IMR-90 (cell line): Measurements from ENCODE around the gene LRP6.

Experiments
- BHLHE40 ChIP-seq: fragments of 150-350 bp; IDR thresholded peaks from 2 replicates; pipeline ENCODE4 v1.6.1; 2016; ENCODE audit warnings: mild to moderate bottlenecking, low read depth, low read length
- MAZ ChIP-seq: IDR thresholded peaks from 2 replicates; pipeline ENCODE4 v1.6.1; 2012; ENCODE audit warnings: low read depth, mild to moderate bottlenecking, low read length, improper control_type of control experiment, moderate library complexity, borderline replicate concordance
- MXI1 ChIP-seq: IDR thresholded peaks from 2 replicates; pipeline ENCODE4 v1.6.1; 2012; ENCODE audit warnings: low read depth, mild to moderate bottlenecking, low read length, moderate library complexity, borderline replicate concordance
- NFE2L2 ChIP-seq: fragments of 150-350 bp; IDR thresholded peaks from 2 replicates; pipeline ENCODE4 v1.6.1; 2016; ENCODE audit warnings: low read depth, mild to moderate bottlenecking, low read length
- POLR2A ChIP-seq: IDR thresholded peaks from 2 replicates; pipeline ENCODE4 v1.6.1; 2012; ENCODE audit warnings: mild to moderate bottlenecking, low read depth, low read length
- RAD21 ChIP-seq: IDR thresholded peaks from 2 replicates; pipeline ENCODE4 v1.6.1; 2012; ENCODE audit warnings: low read length, improper control_type of control experiment
- RCOR1 ChIP-seq: IDR thresholded peaks from 2 replicates; pipeline ENCODE4 v1.6.1; 2012; ENCODE audit warnings: mild to moderate bottlenecking, low read length, improper control_type of control experiment; ENCODE audit not compliant: insufficient replicate concordance
- SMC3 ChIP-seq: fragments of 150-350 bp; IDR thresholded peaks from 2 replicates; pipeline ENCODE4 v1.6.1; 2016; ENCODE audit warnings: low read depth, mild to moderate bottlenecking, antibody characterized with exemption, low read length, moderate library complexity
- TF ChIP-seq, protein P1 (sequence below): conservative IDR thresholded peaks from 2 replicates; pipeline ENCODE4 v1.5.1; 2012; ENCODE audit warnings: mild to moderate bottlenecking, low read depth, low read length, improper control_type of control experiment
- TF ChIP-seq, protein P2 (sequence below): fragments of 150-350 bp; IDR thresholded peaks from 2 replicates; pipeline ENCODE4 v1.6.1; 2017; ENCODE audit warnings: mild to moderate bottlenecking, antibody characterized with exemption, low read length, low read depth
- TF ChIP-seq, protein P3 (sequence below): fragments of 150-350 bp; IDR thresholded peaks from 2 replicates; pipeline ENCODE4 v1.6.1; 2016; ENCODE audit warnings: low read depth, mild to moderate bottlenecking, low read length, moderate library complexity, borderline replicate concordance

DNA sequence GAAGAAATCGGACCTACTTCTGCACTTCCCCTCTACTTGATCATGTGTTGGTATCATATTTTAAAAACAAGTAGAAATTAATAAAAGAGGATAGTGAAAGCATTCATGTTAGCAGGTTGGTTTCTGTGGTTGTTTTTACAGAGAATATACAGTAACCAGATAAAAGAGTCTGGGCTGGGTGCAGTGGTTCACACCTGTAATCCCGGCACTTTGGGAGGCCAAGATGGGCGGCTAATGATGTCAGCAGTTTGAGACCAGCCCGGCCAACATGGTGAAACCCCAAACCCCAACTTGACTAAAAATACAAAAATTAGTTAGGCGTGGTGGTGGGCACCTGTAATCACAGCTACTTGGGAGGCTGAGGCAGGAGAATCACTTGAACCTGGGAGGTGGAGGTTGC lies 55.9 kb downstream of the LRP6 start:
- TF ChIP-seq, protein P1, sequence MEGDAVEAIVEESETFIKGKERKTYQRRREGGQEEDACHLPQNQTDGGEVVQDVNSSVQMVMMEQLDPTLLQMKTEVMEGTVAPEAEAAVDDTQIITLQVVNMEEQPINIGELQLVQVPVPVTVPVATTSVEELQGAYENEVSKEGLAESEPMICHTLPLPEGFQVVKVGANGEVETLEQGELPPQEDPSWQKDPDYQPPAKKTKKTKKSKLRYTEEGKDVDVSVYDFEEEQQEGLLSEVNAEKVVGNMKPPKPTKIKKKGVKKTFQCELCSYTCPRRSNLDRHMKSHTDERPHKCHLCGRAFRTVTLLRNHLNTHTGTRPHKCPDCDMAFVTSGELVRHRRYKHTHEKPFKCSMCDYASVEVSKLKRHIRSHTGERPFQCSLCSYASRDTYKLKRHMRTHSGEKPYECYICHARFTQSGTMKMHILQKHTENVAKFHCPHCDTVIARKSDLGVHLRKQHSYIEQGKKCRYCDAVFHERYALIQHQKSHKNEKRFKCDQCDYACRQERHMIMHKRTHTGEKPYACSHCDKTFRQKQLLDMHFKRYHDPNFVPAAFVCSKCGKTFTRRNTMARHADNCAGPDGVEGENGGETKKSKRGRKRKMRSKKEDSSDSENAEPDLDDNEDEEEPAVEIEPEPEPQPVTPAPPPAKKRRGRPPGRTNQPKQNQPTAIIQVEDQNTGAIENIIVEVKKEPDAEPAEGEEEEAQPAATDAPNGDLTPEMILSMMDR = no peak
- TF ChIP-seq BHLHE40 (no peak), POLR2A (no peak), RAD21 (no peak), MXI1 (no peak), MAZ (no peak), NFE2L2 (no peak), SMC3 (no peak), RCOR1 (no peak)
- TF ChIP-seq, protein P2, sequence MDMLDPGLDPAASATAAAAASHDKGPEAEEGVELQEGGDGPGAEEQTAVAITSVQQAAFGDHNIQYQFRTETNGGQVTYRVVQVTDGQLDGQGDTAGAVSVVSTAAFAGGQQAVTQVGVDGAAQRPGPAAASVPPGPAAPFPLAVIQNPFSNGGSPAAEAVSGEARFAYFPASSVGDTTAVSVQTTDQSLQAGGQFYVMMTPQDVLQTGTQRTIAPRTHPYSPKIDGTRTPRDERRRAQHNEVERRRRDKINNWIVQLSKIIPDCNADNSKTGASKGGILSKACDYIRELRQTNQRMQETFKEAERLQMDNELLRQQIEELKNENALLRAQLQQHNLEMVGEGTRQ = no peak
- TF ChIP-seq, protein P3, sequence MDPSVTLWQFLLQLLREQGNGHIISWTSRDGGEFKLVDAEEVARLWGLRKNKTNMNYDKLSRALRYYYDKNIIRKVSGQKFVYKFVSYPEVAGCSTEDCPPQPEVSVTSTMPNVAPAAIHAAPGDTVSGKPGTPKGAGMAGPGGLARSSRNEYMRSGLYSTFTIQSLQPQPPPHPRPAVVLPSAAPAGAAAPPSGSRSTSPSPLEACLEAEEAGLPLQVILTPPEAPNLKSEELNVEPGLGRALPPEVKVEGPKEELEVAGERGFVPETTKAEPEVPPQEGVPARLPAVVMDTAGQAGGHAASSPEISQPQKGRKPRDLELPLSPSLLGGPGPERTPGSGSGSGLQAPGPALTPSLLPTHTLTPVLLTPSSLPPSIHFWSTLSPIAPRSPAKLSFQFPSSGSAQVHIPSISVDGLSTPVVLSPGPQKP = no peak
